ENCODE data around the gene FCHSD1. TPM values are rescaled to one million over a fixed set of nuclear protein-coding genes. Genes with fewer than 3 reads are reported as not detected.
A peak's percentile ranks its signal among the peaks of the same experiment; 100 is the strongest.

The FCHSD1 gene
- total RNA-seq, 2 donors from 2014 or later = 15.0 to 19.2 TPM

GRCh38 chr5:141603923-141604717, 47.1 kb downstream of the FCHSD1 start:
- ATAC-seq (peak; percentile 95), DNase-seq (peak; percentile 19 to 63)
- intact Hi-C loops (cut with DNase I, micrococcal nuclease) = no loop called here

GRCh38 chr5:141602606-141603005, 48.6 kb downstream of the FCHSD1 start:
- ATAC-seq = no peak
- no peak for DNase-seq
- intact Hi-C loops (cut with DNase I, micrococcal nuclease) = no loop called here

- no peak for ATAC-seq
- no peak for DNase-seq
Observed at GRCh38 chr5:141598391-141599345, 52.5 kb downstream of the FCHSD1 start.

GRCh38 chr5:141597814-141598213, 53.4 kb downstream of the FCHSD1 start:
- ATAC-seq (no peak), DNase-seq (no peak)
- intact Hi-C loops (cut with DNase I, micrococcal nuclease) = no loop called here

More at GRCh38 chr5:141598391-141599345, 52.5 kb downstream of the FCHSD1 start:
- intact Hi-C loops (cut with DNase I, micrococcal nuclease) = no loop called here

GRCh38 chr5:141597394-141597793, 53.8 kb downstream of the FCHSD1 start:
- no peak for DNase-seq
- peak; percentile 27 for ATAC-seq
- intact Hi-C loops (cut with DNase I, micrococcal nuclease) = no loop called here

GRCh38 chr5:141596867-141597266, 54.4 kb downstream of the FCHSD1 start:
- ATAC-seq (no peak), DNase-seq (no peak)
- intact Hi-C loops (cut with DNase I, micrococcal nuclease) = no loop called here

- no peak for DNase-seq
- ATAC-seq = no peak
Observed at GRCh38 chr5:141590127-141590526, 61.1 kb downstream of the FCHSD1 start.

More at GRCh38 chr5:141590127-141590526, 61.1 kb downstream of the FCHSD1 start:
- intact Hi-C loops (cut with DNase I, micrococcal nuclease) = no loop called here

Other genes starting within 250 kb of the FCHSD1 start
- gene PCDHGA9, start 248.6 kb downstream of the FCHSD1 start, total RNA-seq = 1 to 10 TPM; 1.6 to 2.6 TPM
- gene PCDHGB6, start 243.4 kb downstream of the FCHSD1 start, total RNA-seq = 1 to 10 TPM; 1.9 to 2.2 TPM
- 1 to 10 TPM; 2.8 to 5.3 TPM for gene PCDHGA10, start 238.4 kb downstream of the FCHSD1 start, total RNA-seq
- 1 to 10 TPM; 3.0 to 4.2 TPM for gene PCDHGB7, start 233.7 kb downstream of the FCHSD1 start, total RNA-seq
- gene PCDHGA11, start 230.4 kb downstream of the FCHSD1 start, total RNA-seq = 1 to 10 TPM; 1.3 to 2.2 TPM
- gene PCDHGA12, start 220.9 kb downstream of the FCHSD1 start, total RNA-seq = 1 to 10 TPM; 1.8 to 2.0 TPM
- gene PCDHGC3, start 175.5 kb downstream of the FCHSD1 start, total RNA-seq = 10 to 100 TPM; 15.3 to 16.0 TPM
- gene PCDHGC4, start 166.4 kb downstream of the FCHSD1 start, total RNA-seq = under 1 TPM; 0.64 to 0.92 TPM
- under 1 TPM; 0.75 to 0.76 TPM for gene PCDHGC5, start 162.3 kb downstream of the FCHSD1 start, total RNA-seq
- gene DIAPH1, start 32.4 kb downstream of the FCHSD1 start, total RNA-seq = 100 to 1,000 TPM; 105 to 108 TPM
- 10 to 100 TPM; 37.8 to 40.5 TPM for gene HDAC3, start 14.6 kb downstream of the FCHSD1 start, total RNA-seq
- 1 to 10 TPM; 2.9 to 3.5 TPM for gene RELL2, start 14.4 kb downstream of the FCHSD1 start, total RNA-seq
- gene ARAP3, start 30.8 kb upstream of the FCHSD1 start, total RNA-seq = 1 to 10 TPM; 5.3 to 7.1 TPM
- 100 to 1,000 TPM; 133 to 147 TPM for gene PCDH1, start 227.0 kb upstream of the FCHSD1 start, total RNA-seq